ENCODE results near the gene SHROOM2.

GRCh38 chrX:9767375-9767774 lies 18.9 kb upstream of the SHROOM2 start:
- TF ChIP-seq, protein P1, sequence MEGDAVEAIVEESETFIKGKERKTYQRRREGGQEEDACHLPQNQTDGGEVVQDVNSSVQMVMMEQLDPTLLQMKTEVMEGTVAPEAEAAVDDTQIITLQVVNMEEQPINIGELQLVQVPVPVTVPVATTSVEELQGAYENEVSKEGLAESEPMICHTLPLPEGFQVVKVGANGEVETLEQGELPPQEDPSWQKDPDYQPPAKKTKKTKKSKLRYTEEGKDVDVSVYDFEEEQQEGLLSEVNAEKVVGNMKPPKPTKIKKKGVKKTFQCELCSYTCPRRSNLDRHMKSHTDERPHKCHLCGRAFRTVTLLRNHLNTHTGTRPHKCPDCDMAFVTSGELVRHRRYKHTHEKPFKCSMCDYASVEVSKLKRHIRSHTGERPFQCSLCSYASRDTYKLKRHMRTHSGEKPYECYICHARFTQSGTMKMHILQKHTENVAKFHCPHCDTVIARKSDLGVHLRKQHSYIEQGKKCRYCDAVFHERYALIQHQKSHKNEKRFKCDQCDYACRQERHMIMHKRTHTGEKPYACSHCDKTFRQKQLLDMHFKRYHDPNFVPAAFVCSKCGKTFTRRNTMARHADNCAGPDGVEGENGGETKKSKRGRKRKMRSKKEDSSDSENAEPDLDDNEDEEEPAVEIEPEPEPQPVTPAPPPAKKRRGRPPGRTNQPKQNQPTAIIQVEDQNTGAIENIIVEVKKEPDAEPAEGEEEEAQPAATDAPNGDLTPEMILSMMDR (IDR thresholded peaks at IDR 0.05) = no peak
- no peak for TF ChIP-seq EP300 (IDR thresholded peaks at IDR 0.05)
